A549 (cell line): ENCODE data around the gene ALDOA. TPM values are rescaled to one million over a fixed set of nuclear protein-coding genes. Genes with fewer than 3 reads are reported as not detected.

ENCODE experiments used
- ATAC-seq, 2 experiments: fragments of 200-7000 bp in 1 of 2; fragments of >200 bp in 1 of 2; cut with Nextera tagmentation in 1 of 2; cut with Tn5 transposase in 1 of 2; 3 replicates each; pipeline versions ENCODE4 v1.8.0 to v1.9.1; 2018 to 2020; ENCODE audit warnings: mild to moderate bottlenecking in 1 of 2, moderate library complexity in 1 of 2
- CTCF ChIA-PET: fragments of 300-600 bp; sonication (Branson Sonifier 250); formaldehyde crosslinking; extraction: SDS; loops from one replicate; lab custom pipeline; 2021; ENCODE audit warnings: antibody characterized with exemption, inconsistent platforms; lab: Yijun Ruan, JAX
- POLR2A ChIA-PET: fragments of 350-600 bp; formaldehyde crosslinking; extraction: SDS; loops from one replicate; lab custom pipeline; 2021; ENCODE audit warnings: antibody characterized with exemption, inconsistent platforms; lab: Yijun Ruan, JAX
- DNase-seq, 2 experiments: peaks; one replicate each; pipeline versions ENCODE4 v3.0.0 to v3.0.0-alpha.2; 2011 to 2016; ENCODE audit warnings: low read depth in 1 of 2, low spot score in 1 of 2
- FAIRE-seq: peaks from 2 replicates; lab custom pipeline; 2011; peaks lifted over from hg19 to GRCh38; lab: Jason Lieb, UNC
- H3K27ac ChIP-seq, 2 experiments: fragments of >200 bp; sonication (Bioruptor Twin); formaldehyde crosslinking; 3 replicates each; pipeline ENCODE4 v1.5.1; 2016 to 2017
- H3K4me1 ChIP-seq: fragments of >200 bp; sonication (Bioruptor Twin); formaldehyde crosslinking; 3 replicates; pipeline ENCODE4 v1.6.1; 2016
- H3K4me2 ChIP-seq: fragments of >200 bp; sonication (Bioruptor Twin); formaldehyde crosslinking; 3 replicates; pipeline ENCODE4 v1.6.1; 2016
- H3K4me3 ChIP-seq: fragments of >200 bp; sonication (Bioruptor Twin); formaldehyde crosslinking; 3 replicates; pipeline ENCODE4 v1.5.1; 2016
- H3K9me3 ChIP-seq: fragments of >200 bp; sonication (Bioruptor Twin); formaldehyde crosslinking; 3 replicates; pipeline ENCODE4 v1.6.1; 2016
- BHLHE40 ChIP-seq: IDR thresholded peaks from 2 replicates; pipeline ENCODE4 v1.6.1; 2012; ENCODE audit warnings: low read depth, low read length, inconsistent platforms
- CHD2 ChIP-seq: fragments of 150-350 bp; IDR thresholded peaks from 2 replicates; pipeline ENCODE4 v1.6.1; 2014; ENCODE audit warnings: low read length; ENCODE audit not compliant: partially characterized antibody
- EHF ChIP-seq: fragments of 250-450 bp; sonication (Bioruptor Pico); IDR thresholded peaks from 2 replicates; pipeline ENCODE4 v1.5.0; 2020; ENCODE audit warnings: mild to moderate bottlenecking
- FOSL2 ChIP-seq, 2 experiments: fragments of 450-650 bp in 1 of 2; fragments of >200 bp in 1 of 2; sonication (Bioruptor Twin) in 1 of 2; formaldehyde crosslinking; IDR thresholded peaks; 2 replicates each; pipeline versions ENCODE4 v1.5.0 to v1.6.1; 2016 to 2020; ENCODE audit warnings: mild to moderate bottlenecking in 1 of 2, moderate library complexity in 1 of 2
- FOXS1 ChIP-seq: fragments of 250-450 bp; sonication (Bioruptor Pico); IDR thresholded peaks from 2 replicates; pipeline ENCODE4 v1.5.0; 2020; ENCODE audit warnings: mild to moderate bottlenecking, moderate library complexity
- JUNB ChIP-seq: fragments of >200 bp; sonication (Bioruptor Twin); formaldehyde crosslinking; IDR thresholded peaks from 2 replicates; pipeline ENCODE4 v1.6.1; 2016
- MAFK ChIP-seq: fragments of 450-650 bp; IDR thresholded peaks from 2 replicates; pipeline ENCODE4 v1.6.1; 2014; ENCODE audit not compliant: partially characterized antibody
- MAX ChIP-seq: IDR thresholded peaks from 2 replicates; pipeline ENCODE4 v1.6.1; 2012
- MAZ ChIP-seq: fragments of 150-350 bp; IDR thresholded peaks from 2 replicates; pipeline ENCODE4 v1.6.1; 2014; ENCODE audit warnings: antibody characterized with exemption, low read depth, low read length, borderline replicate concordance
- NFE2L2 ChIP-seq: fragments of 150-350 bp; conservative IDR thresholded peaks from 2 replicates; pipeline ENCODE4 v1.6.1; 2014; ENCODE audit warnings: low read length
- POLR2A ChIP-seq: IDR thresholded peaks from 2 replicates; pipeline ENCODE4 v1.6.1; 2012; ENCODE audit warnings: mild to moderate bottlenecking, low read length
- RARB ChIP-seq: fragments of 250-450 bp; sonication (Bioruptor Pico); IDR thresholded peaks from 2 replicates; pipeline ENCODE4 v1.8.0; 2021; ENCODE audit warnings: mild to moderate bottlenecking, moderate library complexity
- RCOR1 ChIP-seq: fragments of 150-350 bp; IDR thresholded peaks from 2 replicates; pipeline ENCODE4 v1.6.1; 2014; ENCODE audit warnings: antibody characterized with exemption, low read length, low read depth
- REST ChIP-seq: fragments of 200-600 bp; sonication (generic); IDR thresholded peaks from 2 replicates; pipeline ENCODE4 v1.6.1; 2016; ENCODE audit warnings: antibody characterized with exemption, mild to moderate bottlenecking, moderate library complexity
- RNF2 ChIP-seq: fragments of 200-600 bp; sonication (generic); IDR thresholded peaks from 2 replicates; pipeline ENCODE4 v1.6.1; 2016; ENCODE audit warnings: low read depth, mild to moderate bottlenecking, antibody characterized with exemption, moderate library complexity, borderline replicate concordance
- SREBF2 ChIP-seq: fragments of 450-650 bp; IDR thresholded peaks from 2 replicates; pipeline ENCODE4 v1.6.1; 2014; ENCODE audit warnings: mild to moderate bottlenecking, moderate library complexity
- TFCP2L1 ChIP-seq: fragments of 250-450 bp; sonication (Bioruptor Pico); IDR thresholded peaks from 2 replicates; pipeline ENCODE4 v1.5.0; 2021; ENCODE audit warnings: mild to moderate bottlenecking
- USF2 ChIP-seq: fragments of 450-650 bp; IDR thresholded peaks from 2 replicates; pipeline ENCODE4 v1.6.1; 2014; ENCODE audit warnings: antibody characterized with exemption
- WGBS: methylation state at CpG from one replicate; pipeline ENCODE4 v1.1.6; 2017; ENCODE audit errors: missing lambda C conversion rate; 5-methylcytosine and 5-hydroxymethylcytosine counted together
- polyA plus RNA-seq, 4 experiments: library from polyadenylated mRNA; depleted of rRNA in 3 of 4; stranded (reverse); fragments of >200 nt; fragmentation: RNase III in 1 of 4; extraction: RNeasy Plus Mini Kit Qiagen cat#74134 plus additional on column Dnase treatment in 1 of 4; gene quantifications; 2 replicates in 3 of 4; 3 replicates in 1 of 4; pipeline ENCODE4 v1.2.3, GENCODE V29; 2011 to 2017
- TF ChIP-seq, protein P1 (sequence below): fragments of >200 bp; sonication (Bioruptor Twin); formaldehyde crosslinking; IDR thresholded peaks from 2 replicates; pipeline ENCODE4 v1.6.1; 2016

ALDOA gene
- polyA plus RNA-seq, 2 of the 4 experiments (the other 2 are of a cell fraction) = 741 to 1,286 TPM

DNA sequence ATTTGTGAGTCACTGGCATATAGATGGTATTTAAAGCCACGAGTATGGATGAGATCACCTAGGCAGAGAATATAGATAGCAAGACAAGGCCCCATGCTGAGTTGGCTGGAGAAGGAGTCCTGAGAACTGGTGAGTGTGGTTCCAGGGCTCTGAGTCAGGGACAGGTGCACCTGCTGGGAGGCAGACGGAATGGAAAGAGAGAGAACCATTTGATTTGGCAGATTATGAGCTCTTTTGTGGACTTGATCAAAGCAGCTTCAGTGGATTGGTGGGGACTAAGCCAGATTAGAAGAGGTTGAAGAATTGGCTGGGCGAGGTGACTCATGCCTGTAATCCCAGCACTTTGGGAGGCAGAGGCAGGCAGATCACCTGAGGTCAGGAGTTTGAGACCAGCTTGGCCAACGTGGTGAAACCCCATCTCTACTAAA, 46.8 kb upstream of the ALDOA start:
- 63% methylated on average over 4 of the region's 4 CpGs for WGBS

DNA sequence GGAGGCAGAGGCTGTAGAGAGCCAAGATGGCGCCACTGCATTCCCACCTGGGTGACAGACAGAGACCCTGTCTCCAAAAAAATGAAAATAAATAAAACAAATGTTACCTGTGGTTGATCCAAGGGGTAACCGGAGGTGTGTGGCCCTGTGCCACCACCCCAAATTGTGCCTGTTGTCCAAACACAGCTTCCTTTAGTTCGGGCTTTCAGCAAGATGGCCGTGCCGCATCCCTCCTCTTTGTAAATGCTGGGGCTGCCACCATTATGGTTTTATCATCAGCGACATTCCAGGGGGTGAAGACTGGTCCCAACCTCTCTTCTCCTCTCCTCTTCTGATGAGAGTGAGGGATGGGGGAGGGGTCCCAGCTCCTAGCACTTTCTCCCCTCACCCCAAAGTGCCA, 42.7 kb upstream of the ALDOA start, which contains the start of gene C16orf92:
Gene C16orf92 (plus strand): TSS at position 312 of the 400 bp plus-strand sequence. CDS start 143 bp downstream, outside the sequence.
- CTCF ChIA-PET = interaction anchor here (0.7 to 2.7 kb wide), 19 partner anchors 8 to 368 kb away, joined by 3 to 25 read pairs (median 4); partner anchors contain the start of genes CDIPT, TAOK2 and TLCD3B
- no peak for DNase-seq
- TF ChIP-seq FOXS1 (CRISPR knock-in tag) (no peak), BHLHE40 (no peak), MAX (no peak), REST (no peak), MAFK (no peak), TFCP2L1 (CRISPR knock-in tag) (no peak), RCOR1 (no peak)
- TF ChIP-seq, all 56 proteins: peak for 0
- H3K4me3 ChIP-seq = no peak within 1 kb of the TSS
- H3K27ac ChIP-seq = no peak within 1 kb of the TSS
- H3K4me2 ChIP-seq = no peak within 1 kb of the TSS
- H3K4me1 ChIP-seq = no peaks in the 10 kb centered on the region
- POLR2A ChIA-PET = no interaction called here
- ATAC-seq (no peak), FAIRE-seq (no peak)
- no peaks in the 10 kb centered on the region for H3K9me3 ChIP-seq
- 68% methylated on average over 6 of the region's 6 CpGs for WGBS

More for the DNA sequence above, 46.8 kb upstream of the ALDOA start:
- no peak overlapping the region for H3K4me2 ChIP-seq
- no peaks in the 10 kb centered on the region for H3K9me3 ChIP-seq
- DNase-seq (no peak), ATAC-seq (no peak), FAIRE-seq (no peak)
- ChIA-PET POLR2A (no interaction called here), CTCF (interaction anchor here (1.3 to 4.1 kb wide), 6 partner anchors 13 to 327 kb away, joined by 3 to 26 read pairs (median 6); partner anchors contain the start of gene CDIPT)
- TF ChIP-seq FOSL2 (IDR thresholded peaks at IDR 0.05) (no peak), FOSL2 (CRISPR knock-in tag; IDR thresholded peaks at IDR 0.05) (peak; percentile 9; the same call in 1 of the 2 replicates), CHD2 (no peak)
- H3K4me3 ChIP-seq = no peak overlapping the region
- no peaks in the 10 kb centered on the region for H3K4me1 ChIP-seq
- no peak overlapping the region for H3K27ac ChIP-seq

- CTCF ChIA-PET = interaction anchor here (0.9 to 2.7 kb wide), 11 partner anchors 8 to 324 kb away, joined by 3 to 25 read pairs (median 5); partner anchors contain the start of genes MVP and TLCD3B
- Histone ChIP-seq H3K27ac (no peak overlapping the region), H3K4me3 (no peak overlapping the region), H3K4me1 (no peaks in the 10 kb centered on the region), H3K4me2 (no peak overlapping the region), H3K9me3 (no peaks in the 10 kb centered on the region)
- 57% methylated on average over 6 of the region's 11 CpGs for WGBS
- POLR2A ChIA-PET = no interaction called here
- ATAC-seq (no peak), DNase-seq (no peak), FAIRE-seq (no peak)
- TF ChIP-seq USF2 (no peak), SREBF2 (no peak), NFE2L2 (no peak), MAZ (no peak), EHF (CRISPR knock-in tag) (no peak), RNF2 (no peak), BHLHE40 (no peak), RARB (no peak), JUNB (no peak), POLR2A (no peak)
- TF ChIP-seq, protein P1, sequence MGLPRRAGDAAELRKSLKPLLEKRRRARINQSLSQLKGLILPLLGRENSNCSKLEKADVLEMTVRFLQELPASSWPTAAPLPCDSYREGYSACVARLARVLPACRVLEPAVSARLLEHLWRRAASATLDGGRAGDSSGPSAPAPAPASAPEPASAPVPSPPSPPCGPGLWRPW = no peak
These were observed 42.0 kb upstream of the ALDOA start for GRCh38 chr16:30023586-30023985.
